ENCODE results near the gene DKKL1. TPM values are rescaled to one million over a fixed set of nuclear protein-coding genes. Genes with fewer than 3 reads are reported as not detected.
"Not testable (repeated sequence)": the region's sequence is repeated elsewhere in the genome, so short reads cannot be mapped to it uniquely, and the experiment has no call there.

Gene DKKL1
- total RNA-seq, 1 donor: not detected

- DNase-seq (ENCODE audit: low read depth): no peak
- peak overlapping the region; percentile 47 for H3K4me3 ChIP-seq (ENCODE audit: low read depth, low read length)
- TF ChIP-seq, protein P1, sequence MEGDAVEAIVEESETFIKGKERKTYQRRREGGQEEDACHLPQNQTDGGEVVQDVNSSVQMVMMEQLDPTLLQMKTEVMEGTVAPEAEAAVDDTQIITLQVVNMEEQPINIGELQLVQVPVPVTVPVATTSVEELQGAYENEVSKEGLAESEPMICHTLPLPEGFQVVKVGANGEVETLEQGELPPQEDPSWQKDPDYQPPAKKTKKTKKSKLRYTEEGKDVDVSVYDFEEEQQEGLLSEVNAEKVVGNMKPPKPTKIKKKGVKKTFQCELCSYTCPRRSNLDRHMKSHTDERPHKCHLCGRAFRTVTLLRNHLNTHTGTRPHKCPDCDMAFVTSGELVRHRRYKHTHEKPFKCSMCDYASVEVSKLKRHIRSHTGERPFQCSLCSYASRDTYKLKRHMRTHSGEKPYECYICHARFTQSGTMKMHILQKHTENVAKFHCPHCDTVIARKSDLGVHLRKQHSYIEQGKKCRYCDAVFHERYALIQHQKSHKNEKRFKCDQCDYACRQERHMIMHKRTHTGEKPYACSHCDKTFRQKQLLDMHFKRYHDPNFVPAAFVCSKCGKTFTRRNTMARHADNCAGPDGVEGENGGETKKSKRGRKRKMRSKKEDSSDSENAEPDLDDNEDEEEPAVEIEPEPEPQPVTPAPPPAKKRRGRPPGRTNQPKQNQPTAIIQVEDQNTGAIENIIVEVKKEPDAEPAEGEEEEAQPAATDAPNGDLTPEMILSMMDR (IDR thresholded peaks at IDR 0.05; ENCODE audit: insufficient read depth, low read depth, low read length): no peak
These were observed 533 bp downstream of the DKKL1 start for GRCh38 chr19:49364083-49364737.

DNA sequence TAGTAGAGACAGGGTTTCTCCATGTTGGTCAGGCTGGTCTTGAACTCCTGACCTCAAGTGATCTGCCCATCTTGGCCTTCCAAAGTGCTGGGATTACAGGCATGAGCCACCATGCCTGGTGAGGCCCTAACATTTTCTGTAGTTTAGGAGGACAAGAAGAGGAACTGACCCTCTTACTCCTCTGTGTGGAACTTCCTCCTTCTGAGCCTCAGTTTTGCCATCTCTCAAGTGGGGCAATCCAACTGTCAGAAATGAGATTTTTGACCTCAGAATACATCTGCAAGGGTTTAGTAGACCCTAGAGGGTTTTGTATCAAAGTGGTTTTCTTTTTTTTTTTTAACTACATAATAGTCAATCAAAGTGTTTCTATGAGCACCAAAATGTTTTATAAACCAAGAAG, 2.4 kb downstream of the DKKL1 start:
- no peak overlapping the region for H3K4me3 ChIP-seq (ENCODE audit: low read depth, low read length)
- no peak for DNase-seq (ENCODE audit: low read depth)
- TF ChIP-seq, protein P1 (IDR thresholded peaks at IDR 0.05; ENCODE audit: insufficient read depth, low read depth, low read length): no peak

GRCh38 chr19:49368711-49369358, 5.2 kb downstream of the DKKL1 start:
- TF ChIP-seq, protein P1 (IDR thresholded peaks at IDR 0.05; ENCODE audit: insufficient read depth, low read depth, low read length): no peak
- no peak overlapping the region for H3K4me3 ChIP-seq (ENCODE audit: low read depth, low read length)
- no peak for DNase-seq (ENCODE audit: low read depth)

GRCh38 chr19:49371184-49371583, 7.5 kb downstream of the DKKL1 start:
- DNase-seq (ENCODE audit: low read depth): no peak

DNA sequence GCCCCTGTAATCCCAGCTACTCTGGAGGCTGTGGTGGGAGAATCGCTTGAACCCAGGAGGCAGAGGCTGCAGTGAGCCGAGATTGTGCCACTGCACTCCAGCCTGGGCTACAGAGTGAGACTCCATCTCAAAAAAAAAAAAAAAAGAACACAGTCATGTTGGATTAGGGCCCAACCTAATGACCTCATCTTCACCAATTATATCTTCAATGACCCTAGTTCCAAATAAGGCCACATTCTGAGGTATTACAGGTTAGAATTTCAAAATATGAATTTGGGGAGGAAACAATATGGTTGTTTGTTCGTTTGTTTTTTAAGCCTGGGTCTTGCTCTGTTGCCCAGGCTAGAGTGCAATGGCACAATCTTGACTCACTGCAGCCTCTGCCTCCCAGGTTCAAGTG, 9.5 kb downstream of the DKKL1 start:
- H3K4me3 ChIP-seq (ENCODE audit: low read depth, low read length); DNase-seq (ENCODE audit: low read depth): not testable (repeated sequence)

More at GRCh38 chr19:49371184-49371583, 7.5 kb downstream of the DKKL1 start:
- TF ChIP-seq, protein P1 (IDR thresholded peaks at IDR 0.05; ENCODE audit: insufficient read depth, low read depth, low read length): no peak
- no peak overlapping the region for H3K4me3 ChIP-seq (ENCODE audit: low read depth, low read length)

DNA sequence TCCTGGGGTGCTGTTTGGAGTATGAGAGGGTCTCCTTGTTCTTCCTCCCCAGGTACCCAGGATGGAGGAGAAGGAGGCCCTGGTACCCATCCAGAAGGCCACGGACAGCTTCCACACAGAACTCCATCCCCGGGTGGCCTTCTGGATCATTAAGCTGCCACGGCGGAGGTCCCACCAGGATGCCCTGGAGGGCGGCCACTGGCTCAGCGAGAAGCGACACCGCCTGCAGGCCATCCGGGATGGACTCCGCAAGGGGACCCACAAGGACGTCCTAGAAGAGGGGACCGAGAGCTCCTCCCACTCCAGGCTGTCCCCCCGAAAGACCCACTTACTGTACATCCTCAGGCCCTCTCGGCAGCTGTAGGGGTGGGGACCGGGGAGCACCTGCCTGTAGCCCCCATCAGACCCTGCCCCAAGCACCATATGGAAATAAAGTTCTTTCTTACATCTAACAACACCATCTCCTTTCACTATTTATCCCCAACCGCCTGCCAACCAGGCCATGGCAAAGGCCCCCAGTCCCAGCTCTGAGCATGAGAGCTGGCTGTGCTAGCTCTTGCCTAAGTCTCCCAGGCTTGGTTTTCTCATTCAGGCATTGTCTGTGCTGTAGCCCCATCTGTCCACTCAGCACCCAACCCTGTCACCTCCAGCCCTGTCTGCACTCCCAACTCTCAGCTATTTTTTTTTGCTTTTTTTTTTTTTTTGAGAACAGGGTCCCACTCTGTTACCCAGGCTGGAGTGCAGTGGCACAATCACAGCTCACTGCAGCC, 11.2 kb downstream of the DKKL1 start:
- H3K4me3 ChIP-seq (ENCODE audit: low read depth, low read length): no peak overlapping the region
- TF ChIP-seq, protein P1 (IDR thresholded peaks at IDR 0.05; ENCODE audit: insufficient read depth, low read depth, low read length): no peak
- DNase-seq (ENCODE audit: low read depth): no peak

DNA sequence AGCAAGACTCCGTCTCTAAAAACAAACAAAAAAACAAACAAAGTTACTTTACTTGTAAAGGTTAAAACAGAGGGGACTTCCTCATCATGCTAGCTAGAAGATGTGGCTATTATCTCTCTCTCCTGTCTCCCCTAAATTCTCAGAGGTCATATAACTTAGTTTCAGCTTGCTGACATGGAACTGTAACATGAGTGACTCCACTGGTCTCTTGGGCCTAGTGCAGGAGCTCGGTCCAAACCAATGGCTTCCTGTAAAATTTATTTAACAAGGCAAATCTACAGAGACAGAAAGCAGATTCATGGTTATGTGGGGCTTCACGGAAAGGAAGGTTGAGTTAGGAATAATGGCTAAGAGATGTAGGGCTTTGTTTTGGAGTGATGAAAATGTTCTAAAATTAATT, 14.8 kb downstream of the DKKL1 start:
- no peak overlapping the region for H3K4me3 ChIP-seq (ENCODE audit: low read depth, low read length)
- TF ChIP-seq, protein P1 (IDR thresholded peaks at IDR 0.05; ENCODE audit: insufficient read depth, low read depth, low read length): no peak
- DNase-seq (ENCODE audit: low read depth): no peak

Measured in fibroblast of villous mesenchyme (primary cell).